GM18868 (cell line): ENCODE results near the gene LEF1.
A peak's percentile ranks its signal among the peaks of the same experiment; 100 is the strongest.
"Not testable (repeated sequence)": the region's sequence is repeated elsewhere in the genome, so short reads cannot be mapped to it uniquely, and the experiment has no call there.

Experiments
- ATAC-seq: cut with Tn5 transposase; IDR thresholded peaks from one replicate; pipeline ENCODE4 v1.9.1; 2021; ENCODE audit warnings: mild to moderate bottlenecking, moderate library complexity; ENCODE audit not compliant: unreplicated experiment

LEF1 gene

GRCh38 chr4:108042927-108043326 is 125.8 kb downstream of the LEF1 start:
- ATAC-seq = no peak

- ATAC-seq = no peak
These were observed 130.8 kb downstream of the LEF1 start for GRCh38 chr4:108037884-108038283.

- peak; percentile 52 for ATAC-seq
These were observed 132.5 kb downstream of the LEF1 start for GRCh38 chr4:108036213-108036612.

- no peak for ATAC-seq
These were observed 133.0 kb downstream of the LEF1 start for GRCh38 chr4:108035691-108036090.

DNA sequence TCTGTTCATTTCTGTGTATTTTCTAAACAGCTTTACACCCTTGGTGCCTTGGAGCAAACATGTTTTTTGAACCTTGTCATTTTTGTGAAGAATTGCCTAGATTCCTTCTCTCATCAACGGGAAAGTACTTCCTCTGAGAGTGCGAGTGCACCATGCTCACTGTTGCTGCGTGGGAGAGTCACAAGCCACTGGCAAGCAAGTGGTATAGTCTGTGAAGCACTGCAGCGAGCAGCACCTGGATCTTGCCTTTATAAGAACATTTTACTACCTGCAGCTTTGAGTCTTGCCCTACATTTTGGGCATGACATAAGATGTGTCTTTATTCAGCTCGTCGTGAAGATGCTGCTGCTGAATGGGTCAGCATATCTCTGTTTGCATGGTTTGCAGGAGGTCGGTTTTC is 134.2 kb downstream of the LEF1 start:
- no peak for ATAC-seq

- no peak for ATAC-seq
These were observed 135.4 kb downstream of the LEF1 start for GRCh38 chr4:108033348-108033747.

DNA sequence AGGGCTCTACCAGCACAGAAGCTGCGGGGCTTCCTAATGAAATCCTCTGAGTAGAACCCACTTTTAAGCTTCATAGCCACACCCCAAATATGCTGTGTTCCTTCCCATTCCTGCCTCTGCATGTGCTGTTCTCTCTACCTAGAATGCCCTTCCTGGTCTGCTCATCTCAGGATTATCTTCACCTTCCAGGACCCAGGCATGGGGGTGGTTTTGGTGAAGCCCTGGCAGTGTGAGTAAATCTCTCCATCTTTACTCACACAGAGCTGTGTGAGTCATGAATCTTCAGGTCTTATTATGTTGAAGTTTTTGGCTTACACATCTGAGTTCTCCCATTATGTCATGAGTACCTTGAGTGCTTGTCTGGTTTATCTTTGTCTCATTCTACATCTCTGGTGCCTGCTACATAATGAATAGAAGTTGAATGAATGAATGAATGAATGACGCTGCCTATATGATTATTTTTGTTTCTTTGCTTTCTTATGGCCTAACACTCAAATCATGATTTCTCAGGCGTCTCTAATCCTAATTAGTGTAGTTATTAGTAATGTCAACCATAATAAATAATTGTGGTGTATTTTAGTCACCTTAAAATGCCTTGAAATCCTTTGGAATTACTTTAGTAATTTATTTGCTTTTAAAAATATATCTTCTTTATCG is 137.2 kb downstream of the LEF1 start:
- no peak for ATAC-seq

- ATAC-seq = peak; percentile 98
These were observed 138.4 kb downstream of the LEF1 start for GRCh38 chr4:108030332-108030731.

- no peak for ATAC-seq
These were observed 139.0 kb downstream of the LEF1 start for GRCh38 chr4:108029731-108030130.

DNA sequence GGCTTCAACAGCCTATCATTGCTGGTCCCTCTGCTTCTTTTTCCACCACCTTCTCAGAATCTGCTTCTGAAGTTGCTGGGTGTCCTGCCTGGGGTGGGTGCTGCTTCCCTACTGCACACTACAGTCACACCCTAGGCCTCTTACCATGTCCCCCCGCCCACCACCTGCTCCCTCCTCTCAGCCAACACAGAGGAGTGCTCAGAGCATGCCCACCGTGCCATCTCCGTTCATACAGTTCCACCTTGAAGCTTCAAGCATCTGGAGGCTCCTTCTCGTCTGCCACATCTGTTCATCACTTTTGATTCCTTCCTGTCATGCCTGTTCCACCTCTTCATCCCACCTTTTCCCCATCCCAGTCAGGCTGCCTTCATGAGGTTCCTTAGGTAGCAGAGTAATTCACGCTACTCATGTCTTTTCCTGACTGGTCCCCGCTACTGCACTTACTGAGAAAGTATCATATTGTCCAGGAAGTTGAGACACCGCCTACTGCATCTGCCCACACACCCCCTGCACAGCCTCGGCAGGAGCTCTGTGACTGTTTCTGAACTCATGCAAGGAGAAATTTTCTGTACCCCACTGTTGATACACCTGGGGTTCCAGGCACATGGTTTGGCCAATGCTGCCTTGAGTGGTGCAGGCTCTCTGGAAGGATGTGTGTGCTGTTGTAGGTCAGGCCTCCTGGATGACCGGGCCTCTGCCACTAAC is 139.6 kb downstream of the LEF1 start:
- no peak for ATAC-seq

- ATAC-seq = no peak
These were observed 143.9 kb downstream of the LEF1 start for GRCh38 chr4:108024878-108025165.

DNA sequence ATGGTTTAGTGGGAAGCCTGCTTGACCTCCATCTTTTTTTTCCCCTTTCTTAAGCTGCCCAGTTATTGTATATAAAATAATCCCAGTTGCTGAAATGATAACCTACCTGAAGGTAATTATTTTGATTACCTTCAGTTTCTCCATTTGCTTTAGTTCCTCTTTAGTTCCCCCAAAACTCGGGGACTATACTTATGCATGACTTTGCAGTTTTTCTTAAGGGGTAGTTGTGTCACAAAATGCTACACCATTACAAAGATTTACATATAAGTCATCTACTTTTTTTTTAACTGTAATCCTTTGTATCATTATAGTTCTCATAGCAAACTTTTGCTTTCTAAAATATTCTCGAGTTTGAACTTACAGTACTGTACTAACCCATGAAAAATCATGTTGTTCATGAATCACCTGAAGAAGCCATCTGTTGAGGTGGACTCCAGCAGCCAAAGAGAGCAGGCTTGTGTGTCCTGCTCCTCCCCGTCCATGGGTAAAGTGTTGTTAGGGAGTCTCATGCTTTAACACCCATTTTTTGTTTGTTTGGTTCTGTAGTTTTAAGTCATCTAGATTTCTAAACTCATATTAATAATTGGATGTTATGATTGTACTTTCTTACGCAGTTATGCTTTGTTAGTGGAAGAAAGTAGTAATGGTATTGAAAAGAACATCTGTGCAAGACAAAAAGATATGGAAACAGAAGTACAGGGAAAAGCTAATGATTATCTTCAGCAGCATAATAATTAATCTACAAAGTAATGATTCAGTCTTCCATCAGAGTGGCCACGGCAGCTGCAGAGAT is 144.5 kb downstream of the LEF1 start:
- ATAC-seq = no peak

DNA sequence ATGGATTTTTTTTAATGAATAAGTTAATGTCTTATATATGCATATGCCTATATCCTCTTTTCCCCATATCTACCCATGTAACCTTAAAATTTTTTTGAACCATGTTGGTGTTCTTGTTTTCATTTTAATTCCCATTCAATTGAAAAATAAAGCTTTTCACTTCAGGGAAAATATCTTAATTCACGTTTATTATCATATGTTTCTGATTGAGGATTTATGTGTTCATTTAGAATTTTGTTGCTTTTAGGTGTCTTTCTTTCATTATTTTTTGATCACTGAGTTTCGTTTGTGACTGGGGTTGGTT is 149.9 kb downstream of the LEF1 start:
- no peak for ATAC-seq

GRCh38 chr4:108018040-108018883 is 150.5 kb downstream of the LEF1 start:
- peak; percentile 95 for ATAC-seq

DNA sequence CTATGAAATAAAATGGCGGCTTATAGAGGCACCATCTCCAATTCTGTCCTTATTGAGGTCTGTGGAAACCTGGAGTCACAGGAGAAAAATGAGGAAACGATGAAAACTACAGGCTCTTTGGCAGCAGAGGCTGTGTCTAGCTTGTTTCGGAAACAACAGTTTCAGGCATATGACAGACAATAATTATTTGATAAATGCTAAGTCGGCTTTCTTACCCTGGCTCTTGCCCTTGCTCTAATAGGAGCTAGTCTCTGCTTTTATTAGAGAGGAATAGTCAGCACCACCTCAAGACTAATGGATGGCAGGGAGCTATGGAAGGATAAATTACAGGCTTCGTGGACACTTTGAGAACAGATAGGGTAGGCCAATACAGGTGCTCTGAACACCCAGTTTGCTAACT is 154.8 kb downstream of the LEF1 start:
- no peak for ATAC-seq

GRCh38 chr4:108013327-108013726 is 155.4 kb downstream of the LEF1 start:
- no peak for ATAC-seq

DNA sequence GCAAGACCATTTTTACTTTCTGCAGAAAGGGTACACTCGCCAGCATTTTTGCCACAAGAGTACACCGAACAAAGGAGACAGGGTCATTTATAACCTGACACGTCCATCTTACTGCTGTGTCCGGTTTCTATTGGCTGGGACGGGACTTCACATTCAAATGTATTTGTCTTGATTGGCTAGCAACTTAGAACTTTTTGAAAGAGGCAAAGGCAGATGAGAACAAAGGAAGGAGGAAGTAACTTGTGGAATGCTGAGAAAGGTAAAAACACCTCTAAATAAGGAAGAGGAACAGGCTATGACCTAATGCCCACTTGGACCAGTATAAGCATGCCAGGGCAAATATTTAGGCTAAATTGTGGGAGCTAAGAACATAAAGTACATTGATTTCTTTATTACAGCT is 156.3 kb downstream of the LEF1 start:
- not testable (repeated sequence) for ATAC-seq

GRCh38 chr4:108010167-108010566 is 158.6 kb downstream of the LEF1 start:
- ATAC-seq = no peak

DNA sequence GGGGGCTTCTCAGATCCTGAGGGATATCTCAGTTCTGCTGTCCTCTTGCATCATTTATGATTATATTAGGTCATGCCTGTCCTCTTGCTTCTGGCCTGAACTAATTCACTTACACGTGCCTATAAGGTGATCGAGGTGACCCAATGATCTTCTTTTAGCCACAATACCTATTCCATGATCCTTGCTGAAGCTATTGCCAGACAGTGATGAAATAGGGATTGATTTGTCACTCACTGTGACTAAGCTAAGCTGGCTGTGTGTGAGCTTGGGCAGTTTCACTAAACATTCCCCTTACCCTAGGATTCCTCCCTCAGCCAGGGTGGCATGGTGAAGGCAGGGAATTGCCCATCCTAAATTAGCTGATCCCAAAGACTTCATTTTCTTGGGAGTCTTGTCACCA is 160.0 kb downstream of the LEF1 start:
- no peak for ATAC-seq

- ATAC-seq = no peak
These were observed 160.7 kb downstream of the LEF1 start for GRCh38 chr4:108007984-108008383.

GRCh38 chr4:108006361-108006760 is 162.4 kb downstream of the LEF1 start:
- ATAC-seq = peak; percentile 55
